NT2/D1 (cell line): ENCODE results near the gene CYBA.

Experiments used
- YY1 ChIP-seq: IDR thresholded peaks from 2 replicates; pipeline ENCODE4 v1.6.1; 2011; ENCODE audit not compliant: insufficient read length, insufficient read depth
- ZNF274 ChIP-seq: IDR thresholded peaks from 2 replicates; pipeline ENCODE4 v1.6.1; 2011; ENCODE audit warnings: mild to moderate bottlenecking, low read depth, low read length

DNA sequence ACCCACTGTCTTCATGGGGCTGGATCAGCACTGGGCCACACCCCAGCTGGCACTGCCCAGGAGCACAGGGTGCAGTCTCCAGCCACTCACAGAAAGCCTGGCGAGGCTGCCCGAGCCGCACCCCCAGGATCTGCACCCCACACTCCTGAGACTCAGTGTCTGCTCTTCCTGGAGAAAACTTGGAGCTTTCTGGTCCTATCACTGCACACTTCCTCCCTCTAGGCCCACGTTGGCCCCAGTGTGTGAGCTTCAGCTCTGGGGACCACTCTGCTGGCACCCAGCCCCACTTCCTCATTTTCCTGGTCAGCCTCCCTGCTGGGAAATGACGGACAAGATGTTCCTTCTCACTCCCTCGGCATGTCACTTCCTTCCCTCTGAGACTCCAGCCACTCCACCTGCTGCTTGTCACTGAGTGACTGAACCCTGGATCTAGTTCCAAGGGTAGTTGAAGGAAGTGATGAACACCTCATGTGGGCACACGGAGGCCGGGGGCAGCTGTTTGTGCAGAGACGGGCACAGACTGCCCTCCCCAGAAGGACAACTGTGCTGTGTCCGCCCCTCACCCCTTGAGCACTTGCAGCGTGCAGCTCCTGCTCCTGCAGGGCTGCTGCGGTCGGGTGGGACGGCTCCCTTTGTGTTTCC is 51.6 kb downstream of the CYBA start:
- no peak for TF ChIP-seq YY1
- no peak for TF ChIP-seq ZNF274
